Kidney (tissue), 14 donors: ENCODE measurements around the gene SLC9C1. TPM values are rescaled to one million over a fixed set of nuclear protein-coding genes. Genes with fewer than 3 reads are reported as not detected.

Source experiments
- DNase-seq, 5 donors: peaks; one replicate each; pipeline ENCODE4 v3.0.0-alpha.2; 2013 to 2020
- FAIRE-seq: peaks from 2 replicates; lab custom pipeline; 2012; peaks lifted over from hg19 to GRCh38; lab: Jason Lieb, UNC
- H3K27ac ChIP-seq, 2 donors: one replicate each; pipeline ENCODE4 v1.7.0; 2013; ENCODE audit warnings: low read depth in 2 of 2, low read length in 2 of 2, inconsistent platforms in 1 of 2
- H3K27me3 ChIP-seq: one replicate; pipeline ENCODE4 v1.7.1; 2013; ENCODE audit warnings: low read length, inconsistent platforms; ENCODE audit not compliant: control insufficient read depth, insufficient read depth
- H3K36me3 ChIP-seq, 3 donors: one replicate each; pipeline versions ENCODE4 v1.7.0 to v1.7.1; 2013; ENCODE audit warnings: low read length in 3 of 3, control low read depth in 1 of 3, inconsistent platforms in 1 of 3; ENCODE audit not compliant: insufficient read depth in 3 of 3, control insufficient read depth in 2 of 3
- H3K4me1 ChIP-seq, 3 donors: one replicate each; pipeline versions ENCODE4 v1.7.0 to v1.7.1; 2013; ENCODE audit warnings: low read length in 3 of 3, inconsistent platforms in 1 of 3, low read depth in 1 of 3; ENCODE audit not compliant: control insufficient read depth in 2 of 3, insufficient read depth in 2 of 3
- H3K4me3 ChIP-seq, 3 donors: one replicate each; pipeline versions ENCODE4 v1.7.0 to v1.8.1; 2013; ENCODE audit warnings: low read length in 3 of 3, control low read depth in 1 of 3, inconsistent platforms in 1 of 3
- H3K9ac ChIP-seq, 3 donors: one replicate each; pipeline versions ENCODE4 v1.7.0 to v1.7.1; 2013; ENCODE audit warnings: low read length in 3 of 3, control low read depth in 1 of 3, inconsistent platforms in 1 of 3
- H3K9me3 ChIP-seq, 3 donors: one replicate each; pipeline versions ENCODE4 v1.7.0 to v1.7.1; 2013; ENCODE audit warnings: low read length in 3 of 3, control low read depth in 1 of 3, inconsistent platforms in 1 of 3; ENCODE audit not compliant: control insufficient read depth in 2 of 3, insufficient read depth in 1 of 3
- CTCF ChIP-seq: IDR thresholded peaks from 3 replicates; pipeline ENCODE4 v1.5.1; 2012; ENCODE audit warnings: mild to moderate bottlenecking, moderate library complexity, borderline replicate concordance; ENCODE audit not compliant: insufficient read depth; ENCODE audit errors: extremely low read depth
- intact Hi-C: fragments of 100-400 bp; cut with DNase I; formaldehyde crosslinking; loops from one replicate; pipeline ENCODE4 v1.11.1; 2022
- polyA plus RNA-seq: library from polyadenylated mRNA; stranded (reverse); fragments of 350-450 nt; fragmentation: Illumina TruSeq; extraction: RNeasy Lipid Tissue Mini Kit (QIAGEN cat#74804); gene quantifications from one replicate; pipeline ENCODE4 v1.2.3, GENCODE V29; 2014; ENCODE audit warnings: low read depth, low replicate concordance; ENCODE audit not compliant: insufficient read depth
- total RNA-seq: library from RNA; stranded (reverse); fragmentation: NEBNext Ultra II Directional; extraction: Animal tissue kit (Norgen Biotek cat#: 25700); gene quantifications from one replicate; pipeline ENCODE4 v1.2.1, GENCODE V29; 2021
- donor health status: control.
- donor health status: control.
- donor health status: control.
- donor health status: control.
- donor health status: control.
- donor health status: DM: yes; HTN: yes; CAD: no.
- donor health status: Normal renal cell carcinoma (clear cell type).

The SLC9C1 gene
- total and polyA plus RNA-seq, 2 donors from 2014 or later: 0.09 to 1.2 TPM

GRCh38 chr3:112331851-112332250, 37.8 kb upstream of the SLC9C1 start:
- FAIRE-seq: no peak
- intact Hi-C loops: no loop called here
- no peaks in the 10 kb centered on the region for H3K27me3 ChIP-seq
- DNase-seq: no peak
- no peaks in the 10 kb centered on the region for H3K36me3 ChIP-seq
- no peak for TF ChIP-seq CTCF
- no peak overlapping the region for H3K4me3 ChIP-seq
- H3K9me3 ChIP-seq: no peaks in the 10 kb centered on the region
- peaks cover 0 to 2% (median 0%) of the 10 kb centered on the region in 3 donors for H3K4me1 ChIP-seq
- H3K9ac ChIP-seq: no peak overlapping the region
- H3K27ac ChIP-seq: no peak overlapping the region

- Histone ChIP-seq H3K27me3 (no peaks in the 10 kb centered on the region), H3K4me3 (no peak overlapping the region), H3K36me3 (no peaks in the 10 kb centered on the region), H3K27ac (no peak overlapping the region), H3K9me3 (no peaks in the 10 kb centered on the region), H3K9ac (no peak overlapping the region), H3K4me1 (no peaks in the 10 kb centered on the region)
- peak; percentile 62 for TF ChIP-seq CTCF
- intact Hi-C loops: no loop called here
- DNase-seq: peak in 2 of 5 donors; percentile 72 to 84
- peak; percentile 94 for FAIRE-seq
Measured at GRCh38 chr3:112327371-112327951, 33.4 kb upstream of the SLC9C1 start.

GRCh38 chr3:112321867-112322652, 28.0 kb upstream of the SLC9C1 start:
- TF ChIP-seq CTCF: no peak
- FAIRE-seq: no peak
- H3K27ac ChIP-seq: no peak overlapping the region

More at GRCh38 chr3:112321867-112322652, 28.0 kb upstream of the SLC9C1 start:
- H3K36me3 ChIP-seq: no peaks in the 10 kb centered on the region
- H3K4me1 ChIP-seq: no peaks in the 10 kb centered on the region
- peak in 3 of 5 donors; percentile 17 to 57 (median 46) for DNase-seq
- no peaks in the 10 kb centered on the region for H3K9me3 ChIP-seq
- intact Hi-C loops: no loop called here
- H3K4me3 ChIP-seq: peak overlapping the region in 1 of 3 donors; percentile 21
- H3K9ac ChIP-seq: no peak overlapping the region
- no peaks in the 10 kb centered on the region for H3K27me3 ChIP-seq
